GM23248 (cell line): ENCODE data around the gene KIF12. TPM values are rescaled to one million over a fixed set of nuclear protein-coding genes. Genes with fewer than 3 reads are reported as not detected.

Experiments
- DNase-seq: peaks from one replicate; pipeline ENCODE4 v3.0.0-alpha.2; 2015
- H2AFZ ChIP-seq: fragments of 200-600 bp; sonication (generic); 2 replicates; pipeline ENCODE4 v1.6.1; 2016; ENCODE audit warnings: antibody characterized with exemption
- H3F3A ChIP-seq: fragments of 200-600 bp; sonication (generic); 2 replicates; pipeline ENCODE4 v1.6.1; 2016; ENCODE audit warnings: mild to moderate bottlenecking, antibody characterized with exemption, mixed run types; ENCODE audit not compliant: insufficient read depth
- H3K27ac ChIP-seq: fragments of 200-600 bp; sonication (generic); 2 replicates; pipeline ENCODE4 v1.5.1; 2016; ENCODE audit warnings: mild to moderate bottlenecking
- H3K27me3 ChIP-seq: fragments of 200-600 bp; sonication (generic); replicated peaks from 2 replicates; pipeline ENCODE4 v1.6.1; 2016; ENCODE audit warnings: mild to moderate bottlenecking; ENCODE audit not compliant: insufficient read depth
- H3K36me3 ChIP-seq: fragments of 200-600 bp; sonication (generic); 2 replicates; pipeline ENCODE4 v1.6.1; 2016; ENCODE audit warnings: low read depth, mild to moderate bottlenecking
- H3K4me1 ChIP-seq: fragments of 200-600 bp; sonication (generic); 2 replicates; pipeline ENCODE4 v1.6.1; 2016; ENCODE audit warnings: mild to moderate bottlenecking; ENCODE audit not compliant: insufficient read depth
- H3K4me2 ChIP-seq: fragments of 200-600 bp; sonication (generic); one replicate; pipeline ENCODE4 v1.6.1; 2016; ENCODE audit warnings: mild to moderate bottlenecking; ENCODE audit not compliant: unreplicated experiment
- H3K4me3 ChIP-seq: fragments of 200-600 bp; sonication (generic); 2 replicates; pipeline ENCODE4 v1.5.1; 2016; ENCODE audit warnings: mild to moderate bottlenecking
- H3K79me2 ChIP-seq: fragments of 200-600 bp; sonication (generic); 2 replicates; pipeline ENCODE4 v1.6.1; 2016; ENCODE audit warnings: mild to moderate bottlenecking; ENCODE audit not compliant: insufficient read depth
- H3K9ac ChIP-seq: fragments of 200-600 bp; sonication (generic); 2 replicates; pipeline ENCODE4 v1.6.1; 2016; ENCODE audit warnings: mild to moderate bottlenecking
- H3K9me2 ChIP-seq: fragments of 200-600 bp; sonication (generic); 2 replicates; pipeline ENCODE4 v1.6.1; 2016; ENCODE audit warnings: mixed run types, mild to moderate bottlenecking, moderate library complexity; ENCODE audit not compliant: insufficient read depth
- H3K9me3 ChIP-seq: fragments of 200-600 bp; sonication (generic); one replicate; pipeline ENCODE4 v1.6.1; 2017; ENCODE audit warnings: low read depth
- H4K20me1 ChIP-seq: fragments of 200-600 bp; sonication (generic); 2 replicates; pipeline ENCODE4 v1.6.0; 2016; ENCODE audit not compliant: insufficient read depth
- EZH2 ChIP-seq: fragments of 200-600 bp; sonication (generic); IDR thresholded peaks from 2 replicates; pipeline ENCODE4 v1.6.1; 2018; ENCODE audit warnings: antibody characterized with exemption, mild to moderate bottlenecking; ENCODE audit not compliant: insufficient read depth, poor library complexity, severe bottlenecking
- EZH2phosphoT487 ChIP-seq: fragments of 200-600 bp; sonication (generic); IDR thresholded peaks from 2 replicates; pipeline ENCODE4 v1.6.1; 2018; ENCODE audit warnings: antibody characterized with exemption, moderate library complexity, mild to moderate bottlenecking, low read depth; ENCODE audit not compliant: insufficient read depth
- WGBS, 2 experiments: methylation state at CpG; one replicate each; pipeline ENCODE4 v1.1.6; 2015 to 2017; ENCODE audit warnings: low lambda C conversion rate in 2 of 2, low coverage in 1 of 2; ENCODE audit errors: missing lambda C conversion rate in 2 of 2; 5-methylcytosine and 5-hydroxymethylcytosine counted together
- in situ Hi-C: fragments of 300-500 bp; cut with MboI; formaldehyde crosslinking; loops from 2 replicates; pipeline ENCODE4 v1.15.0; 2020
- polyA plus RNA-seq: library from polyadenylated mRNA; unstranded; fragments of >200 nt; fragmentation: Nextera tagmentation; extraction: Ambion mirVana; gene quantifications from 2 replicates; pipeline ENCODE4 v1.2.1, GENCODE V29; 2016
- total RNA-seq: library from RNA; depleted of rRNA; stranded (reverse); fragments of >200 nt; shearing (Covaris generic); gene quantifications from 2 replicates; pipeline ENCODE4 v1.2.3, GENCODE V29; 2014

The KIF12 gene
- total and polyA plus RNA-seq, 2 experiments from 2014 or later = not detected

GRCh38 chr9:114089206-114089840 lies 9.8 kb downstream of the KIF12 start:
- no peak overlapping the region for H3K27ac ChIP-seq
- no peak overlapping the region for H3K4me3 ChIP-seq
- H3K27me3 ChIP-seq = no peaks in the 10 kb centered on the region
- no peak overlapping the region for H2AFZ ChIP-seq
- DNase-seq = no peak
- H3F3A ChIP-seq = 0 out of 2 replicates have a peak, but pooled peaks cover under 1% of the 10 kb centered on the region
- H4K20me1 ChIP-seq = no peaks in the 10 kb centered on the region
- H3K9me2 ChIP-seq = no peaks in the 10 kb centered on the region
- no peak overlapping the region for H3K4me2 ChIP-seq
- H3K9ac ChIP-seq = no peak overlapping the region
- TF ChIP-seq EZH2 (no peak), EZH2phosphoT487 (no peak)
- H3K36me3 ChIP-seq = no peaks in the 10 kb centered on the region
- in situ Hi-C loops = no loop called here
- H3K9me3 ChIP-seq = no peaks in the 10 kb centered on the region
- no peaks in the 10 kb centered on the region for H3K4me1 ChIP-seq
- 80 to 94% methylated on average over 3 to 4 of the region's 4 CpGs for WGBS, 2 experiments
- H3K79me2 ChIP-seq = no peaks in the 10 kb centered on the region

GRCh38 chr9:114088571-114089170 lies 10.4 kb downstream of the KIF12 start:
- H3K79me2 ChIP-seq = no peaks in the 10 kb centered on the region
- no peak overlapping the region for H2AFZ ChIP-seq
- H3K9ac ChIP-seq = no peak overlapping the region
- 81 to 85% methylated on average over 6 to 7 of the region's 7 CpGs for WGBS, 2 experiments
- TF ChIP-seq EZH2 = no peak
- no peak for TF ChIP-seq EZH2phosphoT487
- no peaks in the 10 kb centered on the region for H3K9me2 ChIP-seq
- no peaks in the 10 kb centered on the region for H3K4me1 ChIP-seq
- no peak overlapping the region for H3K4me3 ChIP-seq
- no peaks in the 10 kb centered on the region for H3K36me3 ChIP-seq
- no peak overlapping the region for H3K27ac ChIP-seq
- H3K4me2 ChIP-seq = no peak overlapping the region
- H3K9me3 ChIP-seq = no peaks in the 10 kb centered on the region
- H3K27me3 ChIP-seq = no peaks in the 10 kb centered on the region
- DNase-seq = no peak
- H3F3A ChIP-seq = peaks cover 4% of the 10 kb centered on the region; the same call in 1 of the 2 replicates
- in situ Hi-C loops = no loop called here
- H4K20me1 ChIP-seq = no peaks in the 10 kb centered on the region

- no peak overlapping the region for H3K4me2 ChIP-seq
- H3K27me3 ChIP-seq = no peaks in the 10 kb centered on the region
- no peak for DNase-seq
- no peaks in the 10 kb centered on the region for H3K36me3 ChIP-seq
- H3K9ac ChIP-seq = no peak overlapping the region
- H4K20me1 ChIP-seq = no peaks in the 10 kb centered on the region
- H3K9me2 ChIP-seq = no peaks in the 10 kb centered on the region
- H3K79me2 ChIP-seq = no peaks in the 10 kb centered on the region
- H3F3A ChIP-seq = peaks cover 4% of the 10 kb centered on the region; the same call in 1 of the 2 replicates
- H3K4me3 ChIP-seq = no peak overlapping the region
- in situ Hi-C loops = no loop called here
- H3K9me3 ChIP-seq = no peaks in the 10 kb centered on the region
- H3K27ac ChIP-seq = no peak overlapping the region
- 72 to 74% methylated on average over 7 of the region's 7 CpGs for WGBS, 2 experiments
- no peaks in the 10 kb centered on the region for H3K4me1 ChIP-seq
- H2AFZ ChIP-seq = no peak overlapping the region
- no peak for TF ChIP-seq EZH2
- TF ChIP-seq EZH2phosphoT487 = no peak
Measured at GRCh38 chr9:114087721-114088120, 11.4 kb downstream of the KIF12 start.

- Histone ChIP-seq H3K27ac (no peak overlapping the region), H3K9ac (no peak overlapping the region), H3F3A (peaks cover 4% of the 10 kb centered on the region; the same call in 1 of the 2 replicates), H3K79me2 (no peaks in the 10 kb centered on the region), H3K4me1 (no peaks in the 10 kb centered on the region), H4K20me1 (no peaks in the 10 kb centered on the region), H2AFZ (no peak overlapping the region), H3K4me3 (no peak overlapping the region), H3K27me3 (no peaks in the 10 kb centered on the region), H3K9me3 (no peaks in the 10 kb centered on the region), H3K4me2 (no peak overlapping the region), H3K36me3 (no peaks in the 10 kb centered on the region), H3K9me2 (no peaks in the 10 kb centered on the region)
- DNase-seq = no peak
- WGBS, 2 experiments = 69% methylated on average over 4 of the region's 4 CpGs
- in situ Hi-C loops = no loop called here
- TF ChIP-seq EZH2 = no peak
- TF ChIP-seq EZH2phosphoT487 = no peak
Measured at GRCh38 chr9:114086607-114087006, 12.5 kb downstream of the KIF12 start.
